ENCODE data around the gene NUP50. TPM values are rescaled to one million over a fixed set of nuclear protein-coding genes. Genes with fewer than 3 reads are reported as not detected.

Gene NUP50
- total RNA-seq, 1 donor from 2014 or later: 76.9 TPM

GRCh38 chr22:45210577-45210976, 46.9 kb downstream of the NUP50 start:
- TF ChIP-seq CTCF (IDR thresholded peaks at IDR 0.05): no peak
- no peaks in the 10 kb centered on the region for H3K9me3 ChIP-seq
- no peaks in the 10 kb centered on the region for H3K27me3 ChIP-seq
- H3K4me3 ChIP-seq: peak overlapping the region; percentile 43 to 47
- DNase-seq (ENCODE audit: extremely low spot score in 2 of 2): no peak
- H3K4me1 ChIP-seq: peaks cover 51% of the 10 kb centered on the region
- peak overlapping the region; percentile 86 for H3K27ac ChIP-seq
- intact Hi-C loops (cut with DNase I): no loop called here
- peaks cover 0 to 10% of the 10 kb centered on the region in 2 donors for H3K36me3 ChIP-seq

- DNase-seq (ENCODE audit: extremely low spot score in 2 of 2): no peak
- Histone ChIP-seq H3K27me3 (no peaks in the 10 kb centered on the region), H3K27ac (peak overlapping the region; percentile 86), H3K9me3 (no peaks in the 10 kb centered on the region), H3K4me1 (peaks cover 51% of the 10 kb centered on the region), H3K36me3 (peaks cover 0 to 6% of the 10 kb centered on the region in 2 donors), H3K4me3 (peak overlapping the region; percentile 43 to 47)
- TF ChIP-seq CTCF (IDR thresholded peaks at IDR 0.05): no peak
- no peak for TF ChIP-seq POLR2A (IDR thresholded peaks at IDR 0.05)
- TF ChIP-seq POLR2AphosphoS5 (IDR thresholded peaks at IDR 0.05; ENCODE audit: insufficient read depth in 1 of 2, low read depth in 1 of 2): no peak
- intact Hi-C loops (cut with DNase I): no loop called here
Measured at GRCh38 chr22:45210991-45211390, 47.3 kb downstream of the NUP50 start.

GRCh38 chr22:45211435-45211834, 47.7 kb downstream of the NUP50 start:
- Histone ChIP-seq H3K4me3 (peak overlapping the region; percentile 43 to 47), H3K36me3 (peaks cover 0 to 6% of the 10 kb centered on the region in 2 donors), H3K9me3 (no peaks in the 10 kb centered on the region), H3K27ac (peak overlapping the region; percentile 86), H3K27me3 (no peaks in the 10 kb centered on the region), H3K4me1 (peaks cover 56% of the 10 kb centered on the region)
- intact Hi-C loops (cut with DNase I): no loop called here
- TF ChIP-seq CTCF (IDR thresholded peaks at IDR 0.05) (no peak), POLR2AphosphoS5 (IDR thresholded peaks at IDR 0.05; ENCODE audit: insufficient read depth in 1 of 2, low read depth in 1 of 2) (no peak), POLR2A (IDR thresholded peaks at IDR 0.05) (no peak)
- DNase-seq (ENCODE audit: extremely low spot score in 2 of 2): no peak

GRCh38 chr22:45211848-45212247, 48.1 kb downstream of the NUP50 start:
- H3K4me1 ChIP-seq: peaks cover 60% of the 10 kb centered on the region
- no peak for DNase-seq (ENCODE audit: extremely low spot score in 2 of 2)
- no peaks in the 10 kb centered on the region for H3K9me3 ChIP-seq

More at GRCh38 chr22:45211848-45212247, 48.1 kb downstream of the NUP50 start:
- Histone ChIP-seq H3K36me3 (peaks cover 0 to 6% of the 10 kb centered on the region in 2 donors), H3K4me3 (peak overlapping the region; percentile 43 to 47), H3K27ac (peak overlapping the region; percentile 86), H3K27me3 (no peaks in the 10 kb centered on the region)
- intact Hi-C loops (cut with DNase I): no loop called here
- TF ChIP-seq POLR2AphosphoS5 (IDR thresholded peaks at IDR 0.05; ENCODE audit: insufficient read depth in 1 of 2, low read depth in 1 of 2) (no peak), CTCF (IDR thresholded peaks at IDR 0.05) (no peak), POLR2A (IDR thresholded peaks at IDR 0.05) (no peak)

Data from vagina (tissue), 2 donors.